GM23338 (cell line): ENCODE data around the gene AGO1. TPM values are rescaled to one million over a fixed set of nuclear protein-coding genes. Genes with fewer than 3 reads are reported as not detected.

Source experiments
- ATAC-seq: fragments of 200-7000 bp; cut with Tn5 transposase; 3 replicates; pipeline ENCODE4 v1.9.1; 2020
- DNase-seq: peaks from one replicate; pipeline ENCODE4 v3.0.0-alpha.2; 2015; ENCODE audit warnings: low spot score
- H2AFZ ChIP-seq: fragments of 200-600 bp; sonication (generic); 2 replicates; pipeline ENCODE4 v1.8.0; 2016; ENCODE audit warnings: antibody characterized with exemption, mild to moderate bottlenecking, moderate library complexity
- H3F3A ChIP-seq: fragments of 200-600 bp; sonication (generic); replicated peaks from 2 replicates; pipeline ENCODE4 v1.8.0; 2017; ENCODE audit warnings: antibody characterized with exemption, mixed run types, low read depth
- H3K27ac ChIP-seq: fragments of 200-600 bp; sonication (generic); 2 replicates; pipeline ENCODE4 v1.6.1; 2016; ENCODE audit warnings: low read depth
- H3K27me3 ChIP-seq: fragments of 200-600 bp; sonication (generic); 2 replicates; pipeline ENCODE4 v1.8.0; 2016; ENCODE audit warnings: mild to moderate bottlenecking, mixed run types, moderate library complexity; ENCODE audit not compliant: insufficient read depth
- H3K36me3 ChIP-seq: fragments of 200-600 bp; sonication (generic); 2 replicates; pipeline ENCODE4 v1.8.0; 2016; ENCODE audit warnings: mild to moderate bottlenecking; ENCODE audit not compliant: insufficient read depth
- H3K4me1 ChIP-seq: fragments of 200-600 bp; sonication (generic); 2 replicates; pipeline ENCODE4 v1.8.0; 2016; ENCODE audit warnings: mild to moderate bottlenecking, moderate library complexity; ENCODE audit not compliant: insufficient read depth
- H3K4me2 ChIP-seq: fragments of 200-600 bp; sonication (generic); 2 replicates; pipeline ENCODE4 v1.7.1; 2017; ENCODE audit warnings: mixed run types
- H3K4me3 ChIP-seq: fragments of 200-600 bp; sonication (generic); 2 replicates; pipeline ENCODE4 v1.6.1; 2016; ENCODE audit warnings: mixed run types
- H3K79me2 ChIP-seq: fragments of 200-600 bp; sonication (generic); replicated peaks from 2 replicates; pipeline ENCODE4 v1.8.0; 2017; ENCODE audit warnings: mild to moderate bottlenecking; ENCODE audit not compliant: insufficient read depth
- H3K9me2 ChIP-seq: fragments of 200-600 bp; sonication (generic); 2 replicates; pipeline ENCODE4 v1.8.0; 2017; ENCODE audit not compliant: insufficient read depth
- H4K20me1 ChIP-seq: fragments of 200-600 bp; sonication (generic); replicated peaks from 2 replicates; pipeline ENCODE4 v1.8.0; 2017; ENCODE audit warnings: mild to moderate bottlenecking; ENCODE audit not compliant: insufficient read depth
- H3K27ac Mint-ChIP-seq: 2 replicates; pipeline ENCODE4 v1.8.0; 2020; ENCODE audit warnings: inconsistent platforms, mild to moderate bottlenecking, moderate library complexity, mixed read lengths
- H3K27me3 Mint-ChIP-seq: 3 replicates; pipeline ENCODE4 v1.8.0; 2022; ENCODE audit warnings: low read depth, mild to moderate bottlenecking, moderate library complexity, mixed read lengths, inconsistent platforms; ENCODE audit not compliant: insufficient read depth, poor library complexity
- H3K36me3 Mint-ChIP-seq: 3 replicates; pipeline ENCODE4 v1.8.0; 2021; ENCODE audit warnings: low read depth, mild to moderate bottlenecking, inconsistent platforms, moderate library complexity, mixed read lengths
- H3K4me1 Mint-ChIP-seq: 3 replicates; pipeline ENCODE4 v1.8.0; 2020; ENCODE audit warnings: mild to moderate bottlenecking, inconsistent platforms, mixed read lengths
- H3K4me3 Mint-ChIP-seq: 3 replicates; pipeline ENCODE4 v1.8.0; 2021; ENCODE audit warnings: moderate library complexity, mild to moderate bottlenecking, inconsistent platforms, mixed read lengths
- H3K9me3 Mint-ChIP-seq: 3 replicates; pipeline ENCODE4 v1.8.0; 2020; ENCODE audit warnings: moderate library complexity, mild to moderate bottlenecking, inconsistent platforms, mixed read lengths
- CREB1 ChIP-seq: fragments of 250-450 bp; sonication (Bioruptor Pico); IDR thresholded peaks from 2 replicates; pipeline ENCODE4 v1.5.0; 2020; ENCODE audit warnings: low read depth, mild to moderate bottlenecking, moderate library complexity
- EZH2 ChIP-seq: fragments of 200-600 bp; sonication (generic); IDR thresholded peaks from one replicate; pipeline ENCODE4 v1.8.0; 2017; ENCODE audit warnings: antibody characterized with exemption, mild to moderate bottlenecking, low read depth; ENCODE audit not compliant: unreplicated experiment
- EZH2phosphoT487 ChIP-seq: fragments of 200-600 bp; sonication (generic); IDR thresholded peaks from one replicate; pipeline ENCODE4 v1.8.1; 2018; ENCODE audit warnings: antibody characterized with exemption; ENCODE audit not compliant: unreplicated experiment
- JUNB ChIP-seq: IDR thresholded peaks from one replicate; pipeline ENCODE4 v1.6.1; 2016; ENCODE audit warnings: antibody characterized with exemption; ENCODE audit not compliant: unreplicated experiment
- NANOG ChIP-seq: IDR thresholded peaks from 2 replicates; pipeline ENCODE4 v1.6.1; 2016; ENCODE audit warnings: antibody characterized with exemption, borderline replicate concordance
- POLR2AphosphoS5 ChIP-seq: IDR thresholded peaks from 2 replicates; pipeline ENCODE4 v1.6.1; 2016; ENCODE audit warnings: antibody characterized with exemption, low read depth
- STAT1 ChIP-seq: IDR thresholded peaks from one replicate; pipeline ENCODE4 v1.6.1; 2016; ENCODE audit warnings: antibody characterized with exemption; ENCODE audit not compliant: unreplicated experiment
- ZNF114 ChIP-seq: fragments of 250-450 bp; sonication (Bioruptor Pico); IDR thresholded peaks from 2 replicates; pipeline ENCODE4 v1.5.0; 2020; ENCODE audit warnings: mild to moderate bottlenecking, moderate library complexity
- ZNF331 ChIP-seq: fragments of 250-450 bp; sonication (Bioruptor Pico); IDR thresholded peaks from 2 replicates; pipeline ENCODE4 v1.5.0; 2020; ENCODE audit warnings: low read depth, mild to moderate bottlenecking, moderate library complexity
- ZNF462 ChIP-seq: fragments of 250-450 bp; sonication (Bioruptor Pico); IDR thresholded peaks from 2 replicates; pipeline ENCODE4 v1.5.0; 2020; ENCODE audit warnings: mild to moderate bottlenecking, moderate library complexity
- polyA plus RNA-seq: library from polyadenylated mRNA; unstranded; fragments of >200 nt; fragmentation: Nextera tagmentation; extraction: Ambion mirVana; gene quantifications from 2 replicates; pipeline ENCODE4 v1.2.1, GENCODE V29; 2016
- total RNA-seq: library from RNA; depleted of rRNA; stranded (reverse); fragments of >200 nt; shearing (Covaris generic); gene quantifications from 2 replicates; pipeline ENCODE4 v1.2.3, GENCODE V29; 2014
- TF ChIP-seq, protein P1 (sequence below): IDR thresholded peaks from one replicate; pipeline ENCODE4 v1.6.1; 2018; ENCODE audit warnings: antibody characterized with exemption; ENCODE audit not compliant: unreplicated experiment
- TF ChIP-seq, protein P2 (sequence below): IDR thresholded peaks from 2 replicates; pipeline ENCODE4 v1.6.1; 2016; ENCODE audit warnings: antibody characterized with exemption
- TF ChIP-seq, protein P3 (sequence below), 2 experiments: fragments of 200-600 bp in 1 of 2; sonication (generic) in 1 of 2; conservative IDR thresholded peaks; 2 replicates each; pipeline versions ENCODE4 v1.5.1 to v1.6.1; 2016 to 2017; ENCODE audit warnings: antibody characterized with exemption in 2 of 2, low read depth in 2 of 2, mild to moderate bottlenecking in 2 of 2, moderate library complexity in 1 of 2

The AGO1 gene
- total and polyA plus RNA-seq, 2 experiments from 2014 or later, result 10.6 to 65.1 TPM

- Mint-ChIP-seq H3K27me3 (no peaks in the 10 kb centered on the region), H3K36me3 (peaks cover 4% of the 10 kb centered on the region; the same call in 1 of the 3 replicates), H3K4me1 (no peaks in the 10 kb centered on the region), H3K27ac (no peak overlapping the region), H3K4me3 (no peak overlapping the region), H3K9me3 (no peaks in the 10 kb centered on the region)
- Histone ChIP-seq H3K79me2 (peaks cover 21% of the 10 kb centered on the region; the same call in 1 of the 2 replicates), H2AFZ (no peak overlapping the region), H3K27ac (no peak overlapping the region), H3K4me1 (no peaks in the 10 kb centered on the region), H3K27me3 (no peaks in the 10 kb centered on the region), H3F3A (no peaks in the 10 kb centered on the region), H3K9me2 (no peaks in the 10 kb centered on the region), H4K20me1 (peaks cover 7% of the 10 kb centered on the region), H3K36me3 (no peaks in the 10 kb centered on the region), H3K4me3 (no peak overlapping the region), H3K4me2 (no peak overlapping the region)
- ATAC-seq (no peak), DNase-seq (no peak)
- TF ChIP-seq, protein P1, sequence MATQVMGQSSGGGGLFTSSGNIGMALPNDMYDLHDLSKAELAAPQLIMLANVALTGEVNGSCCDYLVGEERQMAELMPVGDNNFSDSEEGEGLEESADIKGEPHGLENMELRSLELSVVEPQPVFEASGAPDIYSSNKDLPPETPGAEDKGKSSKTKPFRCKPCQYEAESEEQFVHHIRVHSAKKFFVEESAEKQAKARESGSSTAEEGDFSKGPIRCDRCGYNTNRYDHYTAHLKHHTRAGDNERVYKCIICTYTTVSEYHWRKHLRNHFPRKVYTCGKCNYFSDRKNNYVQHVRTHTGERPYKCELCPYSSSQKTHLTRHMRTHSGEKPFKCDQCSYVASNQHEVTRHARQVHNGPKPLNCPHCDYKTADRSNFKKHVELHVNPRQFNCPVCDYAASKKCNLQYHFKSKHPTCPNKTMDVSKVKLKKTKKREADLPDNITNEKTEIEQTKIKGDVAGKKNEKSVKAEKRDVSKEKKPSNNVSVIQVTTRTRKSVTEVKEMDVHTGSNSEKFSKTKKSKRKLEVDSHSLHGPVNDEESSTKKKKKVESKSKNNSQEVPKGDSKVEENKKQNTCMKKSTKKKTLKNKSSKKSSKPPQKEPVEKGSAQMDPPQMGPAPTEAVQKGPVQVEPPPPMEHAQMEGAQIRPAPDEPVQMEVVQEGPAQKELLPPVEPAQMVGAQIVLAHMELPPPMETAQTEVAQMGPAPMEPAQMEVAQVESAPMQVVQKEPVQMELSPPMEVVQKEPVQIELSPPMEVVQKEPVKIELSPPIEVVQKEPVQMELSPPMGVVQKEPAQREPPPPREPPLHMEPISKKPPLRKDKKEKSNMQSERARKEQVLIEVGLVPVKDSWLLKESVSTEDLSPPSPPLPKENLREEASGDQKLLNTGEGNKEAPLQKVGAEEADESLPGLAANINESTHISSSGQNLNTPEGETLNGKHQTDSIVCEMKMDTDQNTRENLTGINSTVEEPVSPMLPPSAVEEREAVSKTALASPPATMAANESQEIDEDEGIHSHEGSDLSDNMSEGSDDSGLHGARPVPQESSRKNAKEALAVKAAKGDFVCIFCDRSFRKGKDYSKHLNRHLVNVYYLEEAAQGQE, result no peak
- TF ChIP-seq ZNF114 (CRISPR knock-in tag), result no peak
- TF ChIP-seq, protein P2, sequence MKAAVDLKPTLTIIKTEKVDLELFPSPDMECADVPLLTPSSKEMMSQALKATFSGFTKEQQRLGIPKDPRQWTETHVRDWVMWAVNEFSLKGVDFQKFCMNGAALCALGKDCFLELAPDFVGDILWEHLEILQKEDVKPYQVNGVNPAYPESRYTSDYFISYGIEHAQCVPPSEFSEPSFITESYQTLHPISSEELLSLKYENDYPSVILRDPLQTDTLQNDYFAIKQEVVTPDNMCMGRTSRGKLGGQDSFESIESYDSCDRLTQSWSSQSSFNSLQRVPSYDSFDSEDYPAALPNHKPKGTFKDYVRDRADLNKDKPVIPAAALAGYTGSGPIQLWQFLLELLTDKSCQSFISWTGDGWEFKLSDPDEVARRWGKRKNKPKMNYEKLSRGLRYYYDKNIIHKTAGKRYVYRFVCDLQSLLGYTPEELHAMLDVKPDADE, result no peak
- TF ChIP-seq STAT1, result no peak
- no peak for TF ChIP-seq NANOG
- no peak for TF ChIP-seq ZNF331 (CRISPR knock-in tag)
- no peak for TF ChIP-seq EZH2
- TF ChIP-seq EZH2phosphoT487, result no peak
- no peak for TF ChIP-seq CREB1 (CRISPR knock-in tag)
- TF ChIP-seq, protein P3, sequence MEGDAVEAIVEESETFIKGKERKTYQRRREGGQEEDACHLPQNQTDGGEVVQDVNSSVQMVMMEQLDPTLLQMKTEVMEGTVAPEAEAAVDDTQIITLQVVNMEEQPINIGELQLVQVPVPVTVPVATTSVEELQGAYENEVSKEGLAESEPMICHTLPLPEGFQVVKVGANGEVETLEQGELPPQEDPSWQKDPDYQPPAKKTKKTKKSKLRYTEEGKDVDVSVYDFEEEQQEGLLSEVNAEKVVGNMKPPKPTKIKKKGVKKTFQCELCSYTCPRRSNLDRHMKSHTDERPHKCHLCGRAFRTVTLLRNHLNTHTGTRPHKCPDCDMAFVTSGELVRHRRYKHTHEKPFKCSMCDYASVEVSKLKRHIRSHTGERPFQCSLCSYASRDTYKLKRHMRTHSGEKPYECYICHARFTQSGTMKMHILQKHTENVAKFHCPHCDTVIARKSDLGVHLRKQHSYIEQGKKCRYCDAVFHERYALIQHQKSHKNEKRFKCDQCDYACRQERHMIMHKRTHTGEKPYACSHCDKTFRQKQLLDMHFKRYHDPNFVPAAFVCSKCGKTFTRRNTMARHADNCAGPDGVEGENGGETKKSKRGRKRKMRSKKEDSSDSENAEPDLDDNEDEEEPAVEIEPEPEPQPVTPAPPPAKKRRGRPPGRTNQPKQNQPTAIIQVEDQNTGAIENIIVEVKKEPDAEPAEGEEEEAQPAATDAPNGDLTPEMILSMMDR (conservative IDR thresholded peaks at IDR 0.05; ENCODE audit: low read depth in 2 of 2), result no peak
- no peak for TF ChIP-seq POLR2AphosphoS5
- TF ChIP-seq ZNF462, result no peak
- no peak for TF ChIP-seq JUNB
Observed at GRCh38 chr1:35959304-35959703, 76.3 kb downstream of the AGO1 start.
